Neural cell (in vitro differentiated cells): ENCODE measurements around the gene DDX31. TPM values are rescaled to one million over a fixed set of nuclear protein-coding genes. Genes with fewer than 3 reads are reported as not detected.
"Not testable (repeated sequence)": the region's sequence is repeated elsewhere in the genome, so short reads cannot be mapped to it uniquely, and the experiment has no call there.

Source experiments
- H2AFZ ChIP-seq: fragments of 200-600, 300-800 bp; sonication (generic), shearing (Covaris generic); 2 replicates; pipeline ENCODE4 v1.6.0; 2014; ENCODE audit warnings: low read depth, mild to moderate bottlenecking, antibody characterized with exemption, low read length, moderate library complexity
- H3F3A ChIP-seq: fragments of 200-600 bp; shearing (Covaris generic); 2 replicates; pipeline ENCODE4 v1.6.1; 2016; ENCODE audit warnings: mild to moderate bottlenecking, moderate library complexity, mixed read lengths, antibody characterized with exemption, low read length; ENCODE audit not compliant: insufficient read depth, poor library complexity, severe bottlenecking
- H3K27ac ChIP-seq: fragments of 200-600, 300-800 bp; sonication (generic), shearing (Covaris generic); 2 replicates; pipeline ENCODE4 v1.5.1; 2014; ENCODE audit warnings: mild to moderate bottlenecking, low read length, moderate library complexity
- H3K27me3 ChIP-seq: fragments of 300-800, 200-600 bp; sonication (generic), shearing (Covaris generic); 2 replicates; pipeline ENCODE4 v1.6.0; 2014; ENCODE audit warnings: mild to moderate bottlenecking, low read depth, low read length, moderate library complexity; ENCODE audit not compliant: insufficient read depth
- H3K36me3 ChIP-seq: fragments of 300-800, 200-600 bp; sonication (generic), shearing (Covaris generic); 2 replicates; pipeline ENCODE4 v1.5.1; 2014; ENCODE audit warnings: mild to moderate bottlenecking, antibody characterized with exemption, low read length, moderate library complexity; ENCODE audit not compliant: insufficient read depth
- H3K4me2 ChIP-seq: fragments of 300-800, 200-600 bp; sonication (generic), shearing (Covaris generic); 2 replicates; pipeline ENCODE4 v1.6.0; 2014; ENCODE audit warnings: mild to moderate bottlenecking, low read length
- H3K4me3 ChIP-seq: fragments of 300-800, 200-600 bp; sonication (generic), shearing (Covaris generic); 2 replicates; pipeline ENCODE4 v1.5.1; 2014; ENCODE audit warnings: mild to moderate bottlenecking, low read length, moderate library complexity
- H3K79me2 ChIP-seq: fragments of 200-600 bp; shearing (Covaris generic); replicated peaks from 2 replicates; pipeline ENCODE4 v1.6.0; 2014; ENCODE audit warnings: mild to moderate bottlenecking, low read length, moderate library complexity; ENCODE audit not compliant: insufficient read depth
- H3K9ac ChIP-seq: fragments of 300-800, 200-600 bp; sonication (generic), shearing (Covaris generic); 2 replicates; pipeline ENCODE4 v1.6.1; 2016; ENCODE audit warnings: mild to moderate bottlenecking, low read length, mixed read lengths
- H3K9me2 ChIP-seq: fragments of 200-600 bp; shearing (Covaris generic); 2 replicates; pipeline ENCODE4 v1.6.1; 2016; ENCODE audit warnings: mild to moderate bottlenecking, low read length, mixed read lengths; ENCODE audit not compliant: insufficient read depth
- H3K9me3 ChIP-seq: fragments of 200-600, 300-800 bp; sonication (generic), shearing (Covaris generic); 2 replicates; pipeline ENCODE4 v1.6.1; 2016; ENCODE audit warnings: mild to moderate bottlenecking, mixed run types, low read length, moderate library complexity, mixed read lengths
- H4K20me1 ChIP-seq: fragments of 200-600 bp; shearing (Covaris generic); 2 replicates; pipeline ENCODE4 v1.6.1; 2016; ENCODE audit warnings: mild to moderate bottlenecking, mixed run types; ENCODE audit not compliant: insufficient read depth
- EP300 ChIP-seq: fragments of 450-650 bp; conservative IDR thresholded peaks from 2 replicates; pipeline ENCODE4 v1.6.1; 2014; ENCODE audit warnings: antibody characterized with exemption, mild to moderate bottlenecking, moderate library complexity; ENCODE audit not compliant: poor library complexity, severe bottlenecking
- EZH2 ChIP-seq: fragments of 200-600, 300-800 bp; shearing (Covaris generic), sonication (generic); IDR thresholded peaks from 2 replicates; pipeline ENCODE4 v1.6.1; 2014; ENCODE audit warnings: antibody characterized with exemption, low read length, borderline replicate concordance, mild to moderate bottlenecking; ENCODE audit not compliant: insufficient read depth, poor library complexity, severe bottlenecking
- MXI1 ChIP-seq: fragments of 450-650 bp; conservative IDR thresholded peaks from 2 replicates; pipeline ENCODE4 v1.6.1; 2014; ENCODE audit warnings: antibody characterized with exemption, mild to moderate bottlenecking; ENCODE audit not compliant: poor library complexity, severe bottlenecking
- POLR2AphosphoS5 ChIP-seq: IDR thresholded peaks from 2 replicates; pipeline ENCODE4 v1.6.1; 2012
- RAD21 ChIP-seq: fragments of 450-650 bp; conservative IDR thresholded peaks from 2 replicates; pipeline ENCODE4 v1.6.1; 2014; ENCODE audit warnings: antibody characterized with exemption, mild to moderate bottlenecking, moderate library complexity
- SMC3 ChIP-seq: fragments of 450-650 bp; conservative IDR thresholded peaks from 2 replicates; pipeline ENCODE4 v1.6.1; 2014; ENCODE audit warnings: antibody characterized with exemption, mild to moderate bottlenecking, moderate library complexity; ENCODE audit not compliant: poor library complexity
- TAF1 ChIP-seq: IDR thresholded peaks from 2 replicates; pipeline ENCODE4 v1.6.1; 2012; ENCODE audit warnings: low read depth
- polyA plus RNA-seq: library from polyadenylated mRNA; depleted of rRNA; stranded (reverse); fragments of >200 nt; gene quantifications from 2 replicates; pipeline ENCODE4 v1.2.3, GENCODE V29; 2014
- TF ChIP-seq, protein P1 (sequence below): fragments of 450-650 bp; IDR thresholded peaks from 2 replicates; pipeline ENCODE4 v1.5.1; 2014; ENCODE audit warnings: antibody characterized with exemption, mild to moderate bottlenecking, moderate library complexity; ENCODE audit not compliant: poor library complexity, severe bottlenecking
- TF ChIP-seq, protein P2 (sequence below): IDR thresholded peaks from 2 replicates; pipeline ENCODE4 v1.6.1; 2012; ENCODE audit warnings: borderline replicate concordance

Gene DDX31
- polyA plus RNA-seq, 1 donor from 2014 or later, result 12.8 TPM

DNA sequence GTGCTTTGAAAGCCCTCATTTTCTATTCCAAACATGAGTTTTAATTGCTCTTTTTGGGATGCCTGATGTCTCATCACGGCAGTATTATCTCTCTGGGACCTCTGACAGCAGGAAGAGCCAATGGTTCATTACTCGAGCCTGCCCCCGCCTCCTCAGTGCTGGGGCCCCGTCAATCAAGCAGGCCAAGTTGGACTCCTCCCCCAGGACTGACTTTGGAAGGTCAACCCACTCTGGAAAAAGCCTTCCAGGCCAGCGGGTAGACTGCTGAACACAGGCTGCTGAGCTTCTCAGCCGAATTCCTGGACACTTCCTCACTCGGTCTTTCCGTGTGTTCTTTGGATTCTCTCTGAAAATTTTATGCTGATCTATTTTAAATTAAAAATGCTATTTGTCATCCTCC lies 96.9 kb downstream of the DDX31 start:
- TF ChIP-seq SMC3 (no peak), TAF1 (no peak), RAD21 (no peak)
- TF ChIP-seq, protein P1, sequence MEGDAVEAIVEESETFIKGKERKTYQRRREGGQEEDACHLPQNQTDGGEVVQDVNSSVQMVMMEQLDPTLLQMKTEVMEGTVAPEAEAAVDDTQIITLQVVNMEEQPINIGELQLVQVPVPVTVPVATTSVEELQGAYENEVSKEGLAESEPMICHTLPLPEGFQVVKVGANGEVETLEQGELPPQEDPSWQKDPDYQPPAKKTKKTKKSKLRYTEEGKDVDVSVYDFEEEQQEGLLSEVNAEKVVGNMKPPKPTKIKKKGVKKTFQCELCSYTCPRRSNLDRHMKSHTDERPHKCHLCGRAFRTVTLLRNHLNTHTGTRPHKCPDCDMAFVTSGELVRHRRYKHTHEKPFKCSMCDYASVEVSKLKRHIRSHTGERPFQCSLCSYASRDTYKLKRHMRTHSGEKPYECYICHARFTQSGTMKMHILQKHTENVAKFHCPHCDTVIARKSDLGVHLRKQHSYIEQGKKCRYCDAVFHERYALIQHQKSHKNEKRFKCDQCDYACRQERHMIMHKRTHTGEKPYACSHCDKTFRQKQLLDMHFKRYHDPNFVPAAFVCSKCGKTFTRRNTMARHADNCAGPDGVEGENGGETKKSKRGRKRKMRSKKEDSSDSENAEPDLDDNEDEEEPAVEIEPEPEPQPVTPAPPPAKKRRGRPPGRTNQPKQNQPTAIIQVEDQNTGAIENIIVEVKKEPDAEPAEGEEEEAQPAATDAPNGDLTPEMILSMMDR, result no peak
- TF ChIP-seq, protein P2, sequence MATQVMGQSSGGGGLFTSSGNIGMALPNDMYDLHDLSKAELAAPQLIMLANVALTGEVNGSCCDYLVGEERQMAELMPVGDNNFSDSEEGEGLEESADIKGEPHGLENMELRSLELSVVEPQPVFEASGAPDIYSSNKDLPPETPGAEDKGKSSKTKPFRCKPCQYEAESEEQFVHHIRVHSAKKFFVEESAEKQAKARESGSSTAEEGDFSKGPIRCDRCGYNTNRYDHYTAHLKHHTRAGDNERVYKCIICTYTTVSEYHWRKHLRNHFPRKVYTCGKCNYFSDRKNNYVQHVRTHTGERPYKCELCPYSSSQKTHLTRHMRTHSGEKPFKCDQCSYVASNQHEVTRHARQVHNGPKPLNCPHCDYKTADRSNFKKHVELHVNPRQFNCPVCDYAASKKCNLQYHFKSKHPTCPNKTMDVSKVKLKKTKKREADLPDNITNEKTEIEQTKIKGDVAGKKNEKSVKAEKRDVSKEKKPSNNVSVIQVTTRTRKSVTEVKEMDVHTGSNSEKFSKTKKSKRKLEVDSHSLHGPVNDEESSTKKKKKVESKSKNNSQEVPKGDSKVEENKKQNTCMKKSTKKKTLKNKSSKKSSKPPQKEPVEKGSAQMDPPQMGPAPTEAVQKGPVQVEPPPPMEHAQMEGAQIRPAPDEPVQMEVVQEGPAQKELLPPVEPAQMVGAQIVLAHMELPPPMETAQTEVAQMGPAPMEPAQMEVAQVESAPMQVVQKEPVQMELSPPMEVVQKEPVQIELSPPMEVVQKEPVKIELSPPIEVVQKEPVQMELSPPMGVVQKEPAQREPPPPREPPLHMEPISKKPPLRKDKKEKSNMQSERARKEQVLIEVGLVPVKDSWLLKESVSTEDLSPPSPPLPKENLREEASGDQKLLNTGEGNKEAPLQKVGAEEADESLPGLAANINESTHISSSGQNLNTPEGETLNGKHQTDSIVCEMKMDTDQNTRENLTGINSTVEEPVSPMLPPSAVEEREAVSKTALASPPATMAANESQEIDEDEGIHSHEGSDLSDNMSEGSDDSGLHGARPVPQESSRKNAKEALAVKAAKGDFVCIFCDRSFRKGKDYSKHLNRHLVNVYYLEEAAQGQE, result no peak
- H3K9ac ChIP-seq, result no peak overlapping the region
- H3K27me3 ChIP-seq, result peaks cover 28% of the 10 kb centered on the region

DNA sequence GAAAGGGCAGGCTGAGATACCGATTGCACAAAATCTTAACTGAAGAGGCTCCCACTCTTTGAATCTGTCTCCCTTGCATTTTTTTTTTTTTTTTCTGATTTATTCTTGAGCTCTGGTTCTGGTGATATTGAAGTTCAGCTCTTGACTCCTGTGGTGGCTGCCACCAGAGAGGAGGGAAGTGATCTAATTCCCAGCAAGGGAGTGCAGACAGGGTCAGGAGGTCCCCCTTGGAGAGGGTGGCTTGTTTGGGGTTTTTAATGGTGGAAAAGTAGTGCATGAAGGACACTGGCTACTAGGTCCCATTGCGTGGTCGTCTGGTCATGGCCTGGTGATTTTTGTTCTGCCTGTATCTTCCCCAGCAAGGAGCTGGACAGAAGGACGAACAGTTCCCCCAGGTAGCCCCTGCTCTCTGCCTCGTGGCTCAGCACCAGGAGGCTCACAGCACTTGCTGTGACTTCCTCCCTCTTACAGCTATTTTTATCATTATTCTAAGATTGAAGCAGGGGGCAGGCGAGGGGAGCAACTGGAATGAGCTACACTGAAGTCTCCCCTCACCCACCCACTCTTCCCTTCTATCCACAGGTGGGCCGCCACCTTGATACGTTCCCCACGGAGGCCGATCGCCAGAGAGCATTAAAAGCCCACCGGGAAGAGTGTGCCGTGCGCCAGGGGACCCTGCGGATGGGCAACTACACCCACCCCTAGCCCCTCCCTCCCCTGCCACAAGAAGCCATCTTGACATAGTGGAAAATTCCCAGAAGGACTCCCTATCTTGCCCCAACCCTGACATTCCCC lies 97.8 kb downstream of the DDX31 start:
- Histone ChIP-seq H3K9me3 (no peaks in the 10 kb centered on the region), H2AFZ (no peak overlapping the region), H3K79me2 (no peaks in the 10 kb centered on the region), H3K4me3 (no peak overlapping the region), H3K27me3 (peaks cover 19% of the 10 kb centered on the region), H3K36me3 (no peaks in the 10 kb centered on the region), H3K27ac (no peak overlapping the region), H3K9ac (no peak overlapping the region), H3K9me2 (no peaks in the 10 kb centered on the region), H4K20me1 (no peaks in the 10 kb centered on the region), H3F3A (no peaks in the 10 kb centered on the region), H3K4me2 (no peak overlapping the region)
- no peak for TF ChIP-seq MXI1
- no peak for TF ChIP-seq TAF1
- TF ChIP-seq, protein P2, result no peak
- no peak for TF ChIP-seq EZH2
- no peak for TF ChIP-seq EP300
- TF ChIP-seq SMC3, result no peak
- no peak for TF ChIP-seq POLR2AphosphoS5
- no peak for TF ChIP-seq RAD21
- TF ChIP-seq, protein P1, result no peak

More for the DNA sequence above, 96.9 kb downstream of the DDX31 start:
- Histone ChIP-seq H4K20me1 (no peaks in the 10 kb centered on the region), H3K9me2 (no peaks in the 10 kb centered on the region), H3K4me3 (no peak overlapping the region), H3F3A (no peaks in the 10 kb centered on the region), H3K27ac (no peak overlapping the region), H3K36me3 (no peaks in the 10 kb centered on the region), H3K79me2 (no peaks in the 10 kb centered on the region), H3K9me3 (no peaks in the 10 kb centered on the region), H2AFZ (no peak overlapping the region), H3K4me2 (no peak overlapping the region)

DNA sequence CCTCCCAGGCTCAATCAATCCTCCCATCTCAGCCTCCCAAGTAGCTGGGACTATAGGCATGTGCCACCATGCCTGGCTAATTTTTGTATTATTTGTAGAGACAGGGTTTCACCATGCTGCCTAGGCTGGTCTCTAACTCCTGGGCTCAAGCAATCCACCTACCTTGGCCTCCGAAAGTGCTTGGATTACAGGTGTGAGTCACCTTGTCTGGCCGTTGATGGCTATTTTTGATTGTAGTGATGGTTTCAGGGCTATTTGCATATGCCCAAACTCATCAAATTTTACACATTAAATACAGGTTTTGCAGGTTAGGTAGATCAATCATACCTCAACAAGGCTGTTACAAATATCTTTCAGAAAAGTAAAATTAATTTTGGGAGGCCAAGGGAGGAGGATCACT lies 101.0 kb downstream of the DDX31 start:
- H3F3A ChIP-seq, H3K27me3 ChIP-seq, H3K9me3 ChIP-seq, H2AFZ ChIP-seq, H3K79me2 ChIP-seq, H3K4me3 ChIP-seq, H3K9me2 ChIP-seq, H3K9ac ChIP-seq, H3K4me2 ChIP-seq, H3K36me3 ChIP-seq, H4K20me1 ChIP-seq, H3K27ac ChIP-seq: not testable (repeated sequence)
